ENCODE measurements around the gene CORIN. TPM values are rescaled to one million over a fixed set of nuclear protein-coding genes. Genes with fewer than 3 reads are reported as not detected.

Gene CORIN
- total and polyA plus RNA-seq, 8 donors: 0.05 to 1.1 (median 0.23) TPM; not detected in 1

DNA sequence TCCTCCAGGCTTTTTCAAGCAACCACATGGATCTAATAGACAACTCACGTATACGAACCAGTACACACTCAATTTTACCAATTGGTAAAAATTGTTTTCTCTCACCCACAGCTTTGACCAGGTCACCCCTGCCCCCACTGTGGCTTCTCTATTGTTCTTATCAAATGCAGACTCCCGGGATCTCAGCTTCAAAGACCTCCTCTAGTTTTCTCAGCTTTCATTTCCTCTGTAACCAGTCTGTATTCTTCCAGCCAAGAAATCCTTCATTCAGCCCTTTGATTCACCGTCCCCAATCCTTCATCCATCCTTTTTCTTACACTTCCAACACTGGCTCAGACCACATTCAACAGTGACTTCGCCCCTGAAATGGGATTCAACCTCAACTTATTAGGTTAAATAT is 120.7 kb downstream of the CORIN start:
- 78 to 87% methylated on average over 5 of the region's 5 CpGs for WGBS, 2 donors
- Histone ChIP-seq H3K4me1 (peaks cover 0 to 7% (median 0%) of the 10 kb centered on the region in 3 donors), H3K36me3 (no peaks in the 10 kb centered on the region), H3K4me3 (no peak overlapping the region), H3K27ac (no peak overlapping the region), H3K9me3 (no peaks in the 10 kb centered on the region), H3K27me3 (no peaks in the 10 kb centered on the region)
- intact Hi-C loops (cut with DNase I): no loop called here
- ATAC-seq (no peak), DNase-seq (no peak), FAIRE-seq (no peak)
- TF ChIP-seq CTCF (IDR thresholded peaks at IDR 0.05): no peak

- Histone ChIP-seq H3K9me3 (no peaks in the 10 kb centered on the region), H3K27ac (no peak overlapping the region), H3K4me3 (no peak overlapping the region), H3K36me3 (no peaks in the 10 kb centered on the region), H3K27me3 (no peaks in the 10 kb centered on the region), H3K4me1 (peaks cover 0 to 7% (median 0%) of the 10 kb centered on the region in 3 donors)
- DNase-seq (no peak), ATAC-seq (peak; percentile 45 to 87 (median 64)), FAIRE-seq (no peak)
- 67 to 77% methylated on average over 3 of the region's 3 CpGs for WGBS, 2 donors
- no peak for TF ChIP-seq CTCF (IDR thresholded peaks at IDR 0.05)
- intact Hi-C loops (cut with DNase I): no loop called here
Observed at GRCh38 chr4:47715716-47716416, 122.0 kb downstream of the CORIN start.

DNA sequence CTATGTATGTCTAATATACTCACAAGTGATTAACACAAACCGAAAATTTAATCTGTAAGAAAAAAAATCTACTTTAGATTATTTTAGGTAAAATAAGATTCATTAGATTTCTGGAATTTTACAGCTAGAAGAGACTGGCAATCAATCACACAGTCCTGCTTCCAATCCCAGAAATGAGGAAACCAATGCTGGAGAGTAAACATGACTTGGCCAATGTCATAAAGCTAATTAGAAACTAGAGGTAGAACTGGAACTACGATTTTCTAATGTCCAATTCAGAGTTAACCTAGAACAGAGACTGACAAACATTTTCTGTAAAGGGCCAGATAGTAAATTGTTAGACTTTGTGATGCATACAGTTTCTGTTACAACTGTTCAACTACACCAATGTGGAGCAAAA is 123.6 kb downstream of the CORIN start:
- Histone ChIP-seq H3K27me3 (no peaks in the 10 kb centered on the region), H3K36me3 (no peaks in the 10 kb centered on the region), H3K4me3 (no peak overlapping the region), H3K4me1 (peaks cover 0 to 7% (median 0%) of the 10 kb centered on the region in 3 donors), H3K27ac (no peak overlapping the region), H3K9me3 (no peaks in the 10 kb centered on the region)
- FAIRE-seq (no peak), DNase-seq (no peak), ATAC-seq (no peak)
- 25 to 32% methylated on average over 2 of the region's 2 CpGs for WGBS, 2 donors
- intact Hi-C loops (cut with DNase I): no loop called here
- TF ChIP-seq CTCF (IDR thresholded peaks at IDR 0.05): no peak

DNA sequence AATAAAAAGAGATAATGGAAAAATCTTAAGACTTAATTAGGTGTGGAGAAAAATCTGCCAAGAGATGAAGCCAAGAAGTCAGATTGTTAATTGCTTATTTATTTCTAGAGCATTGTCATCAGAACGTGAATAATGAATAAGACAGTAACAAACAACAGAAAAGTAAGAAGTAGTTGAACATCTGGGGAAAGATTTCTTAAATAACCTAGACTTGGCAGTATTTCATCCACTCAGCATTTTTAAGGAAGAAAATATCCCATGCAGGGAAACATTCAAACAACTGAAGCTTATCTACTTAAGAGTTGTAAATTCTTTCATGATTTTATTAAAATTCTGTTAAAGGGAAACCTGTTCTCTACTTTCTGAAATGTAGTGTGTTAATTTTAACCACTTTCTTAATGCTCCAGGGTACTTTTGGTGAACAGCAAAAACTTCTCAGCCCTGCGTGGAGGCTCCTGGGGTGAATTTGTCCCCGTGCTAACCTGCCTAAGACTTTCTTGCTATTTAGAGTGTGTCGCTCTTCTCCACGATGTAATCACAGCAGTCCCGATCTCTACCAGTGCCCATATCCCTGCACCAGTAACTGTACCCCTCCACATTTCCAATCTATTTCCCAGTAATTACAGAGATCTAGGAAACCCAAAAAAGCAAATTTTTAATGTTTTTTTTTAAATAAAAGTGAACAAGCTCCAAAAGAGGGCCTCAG is 124.6 kb downstream of the CORIN start:
- no peak overlapping the region for H3K27ac ChIP-seq
- H3K4me3 ChIP-seq: no peak overlapping the region
- ATAC-seq (no peak), FAIRE-seq (no peak), DNase-seq (no peak)
- no peaks in the 10 kb centered on the region for H3K36me3 ChIP-seq
- WGBS, 2 donors: 75 to 81% methylated on average over 6 of the region's 6 CpGs
- no peaks in the 10 kb centered on the region for H3K9me3 ChIP-seq
- peaks cover 0 to 7% (median 0%) of the 10 kb centered on the region in 3 donors for H3K4me1 ChIP-seq
- TF ChIP-seq CTCF (IDR thresholded peaks at IDR 0.05): no peak
- intact Hi-C loops (cut with DNase I): no loop called here
- H3K27me3 ChIP-seq: no peaks in the 10 kb centered on the region

DNA sequence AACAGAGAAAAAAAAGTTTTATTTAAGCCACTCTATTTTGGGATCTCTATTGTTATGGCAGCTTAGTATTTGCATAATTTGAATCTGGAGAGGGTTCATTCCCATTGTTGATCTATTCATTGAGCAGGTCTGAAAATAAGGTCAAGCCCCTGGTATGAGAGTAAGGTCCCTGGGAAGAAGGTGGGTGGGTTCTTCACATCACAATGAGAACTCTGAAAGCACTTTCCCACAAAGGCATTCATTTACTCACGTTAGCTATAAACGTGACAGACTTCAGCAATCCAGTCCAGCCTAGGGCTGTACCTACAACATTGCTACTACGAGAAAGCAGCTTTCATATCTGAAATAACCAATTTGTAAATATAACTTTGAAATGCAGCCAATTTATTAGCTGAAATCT is 126.2 kb downstream of the CORIN start:
- TF ChIP-seq CTCF (IDR thresholded peaks at IDR 0.05): no peak
- no peak for ATAC-seq
- Histone ChIP-seq H3K9me3 (no peaks in the 10 kb centered on the region), H3K36me3 (no peaks in the 10 kb centered on the region), H3K27me3 (no peaks in the 10 kb centered on the region), H3K4me1 (peaks cover 0 to 7% (median 0%) of the 10 kb centered on the region in 3 donors), H3K4me3 (no peak overlapping the region), H3K27ac (no peak overlapping the region)
- FAIRE-seq: no peak
- intact Hi-C loops (cut with DNase I): loop anchor here in 1 of 3 donors (1.0 kb wide), 1 partner anchor 111 kb away; no protein-coding TSS in a partner anchor
- WGBS, 2 donors: 13 to 16% methylated on average over 3 of the region's 3 CpGs
- no peak for DNase-seq
